ENCODE data around the gene HEPN1.

Gene HEPN1

GRCh38 chr11:124922831-124923230, 3.8 kb downstream of the HEPN1 start:
- Histone ChIP-seq H3K4me1 (ENCODE audit: control insufficient read depth, low read length) (no peaks in the 10 kb centered on the region), H3K4me2 (ENCODE audit: low read length) (no peak overlapping the region), H3K4me3 (ENCODE audit: low read length) (no peak overlapping the region), H3K9me2 (replicated peaks; ENCODE audit: control insufficient read depth, low read length) (no peaks in the 10 kb centered on the region), H3F3A (ENCODE audit: control insufficient read depth, insufficient read depth) (no peaks in the 10 kb centered on the region), H3K9me3 (ENCODE audit: control insufficient read depth, insufficient read depth, low read length) (no peaks in the 10 kb centered on the region), H3K27ac (ENCODE audit: low read depth, low read length) (no peak overlapping the region), H3K79me2 (ENCODE audit: control insufficient read depth, low read length) (no peaks in the 10 kb centered on the region), H4K20me1 (ENCODE audit: control insufficient read depth, insufficient read depth, low read depth, low read length) (no peaks in the 10 kb centered on the region), H3K27me3 (ENCODE audit: control insufficient read depth, low read length) (peaks cover 3% of the 10 kb centered on the region; the same call in 1 of the 2 replicates), H3K36me3 (ENCODE audit: control insufficient read depth, low read length) (no peaks in the 10 kb centered on the region)
- TF ChIP-seq, protein P1, sequence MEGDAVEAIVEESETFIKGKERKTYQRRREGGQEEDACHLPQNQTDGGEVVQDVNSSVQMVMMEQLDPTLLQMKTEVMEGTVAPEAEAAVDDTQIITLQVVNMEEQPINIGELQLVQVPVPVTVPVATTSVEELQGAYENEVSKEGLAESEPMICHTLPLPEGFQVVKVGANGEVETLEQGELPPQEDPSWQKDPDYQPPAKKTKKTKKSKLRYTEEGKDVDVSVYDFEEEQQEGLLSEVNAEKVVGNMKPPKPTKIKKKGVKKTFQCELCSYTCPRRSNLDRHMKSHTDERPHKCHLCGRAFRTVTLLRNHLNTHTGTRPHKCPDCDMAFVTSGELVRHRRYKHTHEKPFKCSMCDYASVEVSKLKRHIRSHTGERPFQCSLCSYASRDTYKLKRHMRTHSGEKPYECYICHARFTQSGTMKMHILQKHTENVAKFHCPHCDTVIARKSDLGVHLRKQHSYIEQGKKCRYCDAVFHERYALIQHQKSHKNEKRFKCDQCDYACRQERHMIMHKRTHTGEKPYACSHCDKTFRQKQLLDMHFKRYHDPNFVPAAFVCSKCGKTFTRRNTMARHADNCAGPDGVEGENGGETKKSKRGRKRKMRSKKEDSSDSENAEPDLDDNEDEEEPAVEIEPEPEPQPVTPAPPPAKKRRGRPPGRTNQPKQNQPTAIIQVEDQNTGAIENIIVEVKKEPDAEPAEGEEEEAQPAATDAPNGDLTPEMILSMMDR (IDR thresholded peaks at IDR 0.05; ENCODE audit: low read depth, low read length, poor library complexity, severe bottlenecking), result no peak
- TF ChIP-seq EZH2phosphoT487 (IDR thresholded peaks at IDR 0.05; ENCODE audit: borderline replicate concordance, low read length), result no peak

DNA sequence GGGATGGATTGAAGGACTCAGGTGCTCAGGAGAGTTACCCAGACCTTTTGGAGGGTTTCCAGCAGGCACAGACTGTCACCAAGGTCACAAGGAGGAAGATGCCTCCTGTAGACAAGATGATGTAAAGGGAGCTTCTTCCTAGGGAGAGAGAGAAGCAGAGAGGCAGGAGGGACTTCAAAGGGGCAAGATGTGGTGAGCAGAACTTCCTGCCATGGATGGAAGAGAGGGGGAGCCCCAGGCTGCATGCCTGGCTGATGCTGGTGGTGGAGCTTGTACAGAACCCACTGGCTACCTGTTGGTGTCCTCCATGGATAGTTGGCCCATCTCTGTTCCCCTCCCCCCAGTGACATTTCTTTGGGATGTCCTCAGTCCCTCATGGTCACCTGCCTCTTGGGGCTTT, 4.2 kb downstream of the HEPN1 start:
- Histone ChIP-seq H3K36me3 (ENCODE audit: control insufficient read depth, low read length) (no peaks in the 10 kb centered on the region), H3K4me1 (ENCODE audit: control insufficient read depth, low read length) (no peaks in the 10 kb centered on the region), H3K27me3 (ENCODE audit: control insufficient read depth, low read length) (peaks cover under 1% of the 10 kb centered on the region; the same call in 1 of the 2 replicates), H4K20me1 (ENCODE audit: control insufficient read depth, insufficient read depth, low read depth, low read length) (no peaks in the 10 kb centered on the region), H3K79me2 (ENCODE audit: control insufficient read depth, low read length) (no peaks in the 10 kb centered on the region), H3K9me2 (replicated peaks; ENCODE audit: control insufficient read depth, low read length) (no peaks in the 10 kb centered on the region), H3K4me3 (ENCODE audit: low read length) (no peak overlapping the region), H3K27ac (ENCODE audit: low read depth, low read length) (no peak overlapping the region), H3F3A (ENCODE audit: control insufficient read depth, insufficient read depth) (no peaks in the 10 kb centered on the region), H3K4me2 (ENCODE audit: low read length) (no peak overlapping the region), H3K9me3 (ENCODE audit: control insufficient read depth, insufficient read depth, low read length) (no peaks in the 10 kb centered on the region)
- TF ChIP-seq EZH2phosphoT487 (IDR thresholded peaks at IDR 0.05; ENCODE audit: borderline replicate concordance, low read length), result no peak
- TF ChIP-seq, protein P1 (IDR thresholded peaks at IDR 0.05; ENCODE audit: low read depth, low read length, poor library complexity, severe bottlenecking), result no peak

DNA sequence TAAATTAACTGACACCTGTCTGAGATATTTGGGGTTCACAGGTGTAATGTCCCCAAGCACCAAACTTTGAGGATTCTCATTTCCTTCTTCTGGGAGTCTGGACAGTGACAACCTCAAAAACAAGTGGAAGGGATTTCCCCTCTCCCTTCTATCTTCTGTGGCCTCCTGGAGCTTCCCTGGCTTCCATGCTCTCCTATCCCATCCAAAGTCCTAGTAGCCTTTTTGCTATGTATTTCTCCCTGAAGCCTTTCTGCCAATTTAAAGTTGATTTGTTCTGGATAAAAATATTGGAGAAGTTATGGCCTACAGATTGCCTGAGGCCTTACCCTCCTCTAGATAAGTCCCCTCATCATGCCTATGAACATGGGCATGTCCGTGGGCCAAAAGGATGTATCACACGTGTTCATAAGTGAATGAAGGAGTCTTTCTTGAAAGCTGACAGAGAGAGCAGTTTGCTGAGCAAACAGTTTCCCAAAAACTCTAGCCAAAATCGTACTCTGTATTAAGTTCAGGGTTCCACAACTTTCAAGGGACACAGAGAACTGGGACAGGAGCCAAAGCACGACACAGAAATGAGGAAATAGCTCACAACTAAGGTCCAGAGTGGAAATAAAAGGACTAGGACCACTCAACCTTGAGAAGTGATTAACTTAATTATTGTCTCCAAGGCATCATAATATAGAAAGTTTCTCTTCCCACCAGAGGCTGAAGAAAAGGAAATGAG, 10.1 kb downstream of the HEPN1 start:
- Histone ChIP-seq H3K79me2 (ENCODE audit: control insufficient read depth, low read length) (no peaks in the 10 kb centered on the region), H3K4me2 (ENCODE audit: low read length) (no peak overlapping the region), H3K4me1 (ENCODE audit: control insufficient read depth, low read length) (no peaks in the 10 kb centered on the region), H3K9me3 (ENCODE audit: control insufficient read depth, insufficient read depth, low read length) (no peaks in the 10 kb centered on the region), H3K9me2 (replicated peaks; ENCODE audit: control insufficient read depth, low read length) (no peaks in the 10 kb centered on the region), H3K27me3 (ENCODE audit: control insufficient read depth, low read length) (peaks cover 4% of the 10 kb centered on the region; the same call in 1 of the 2 replicates), H4K20me1 (ENCODE audit: control insufficient read depth, insufficient read depth, low read depth, low read length) (no peaks in the 10 kb centered on the region), H3K27ac (ENCODE audit: low read depth, low read length) (no peak overlapping the region), H3K36me3 (ENCODE audit: control insufficient read depth, low read length) (no peaks in the 10 kb centered on the region), H3F3A (ENCODE audit: control insufficient read depth, insufficient read depth) (no peaks in the 10 kb centered on the region), H3K4me3 (ENCODE audit: low read length) (no peak overlapping the region)
- TF ChIP-seq, protein P1 (IDR thresholded peaks at IDR 0.05; ENCODE audit: low read depth, low read length, poor library complexity, severe bottlenecking), result no peak
- no peak for TF ChIP-seq EZH2phosphoT487 (IDR thresholded peaks at IDR 0.05; ENCODE audit: borderline replicate concordance, low read length)

Data from DOHH2 (cell line).